GM23338 (cell line): ENCODE measurements around the gene PHRF1. TPM values are rescaled to one million over a fixed set of nuclear protein-coding genes. Genes with fewer than 3 reads are reported as not detected.

Source experiments
- CREB1 ChIP-seq: fragments of 250-450 bp; sonication (Bioruptor Pico); IDR thresholded peaks from 2 replicates; pipeline ENCODE4 v1.5.0; 2020; ENCODE audit warnings: low read depth, mild to moderate bottlenecking, moderate library complexity
- EZH2phosphoT487 ChIP-seq: fragments of 200-600 bp; sonication (generic); IDR thresholded peaks from one replicate; pipeline ENCODE4 v1.8.1; 2018; ENCODE audit warnings: antibody characterized with exemption; ENCODE audit not compliant: unreplicated experiment
- POLR2AphosphoS5 ChIP-seq: IDR thresholded peaks from 2 replicates; pipeline ENCODE4 v1.6.1; 2016; ENCODE audit warnings: antibody characterized with exemption, low read depth
- STAT1 ChIP-seq: IDR thresholded peaks from one replicate; pipeline ENCODE4 v1.6.1; 2016; ENCODE audit warnings: antibody characterized with exemption; ENCODE audit not compliant: unreplicated experiment
- ZNF331 ChIP-seq: fragments of 250-450 bp; sonication (Bioruptor Pico); IDR thresholded peaks from 2 replicates; pipeline ENCODE4 v1.5.0; 2020; ENCODE audit warnings: low read depth, mild to moderate bottlenecking, moderate library complexity
- polyA plus RNA-seq: library from polyadenylated mRNA; unstranded; fragments of >200 nt; fragmentation: Nextera tagmentation; extraction: Ambion mirVana; gene quantifications from 2 replicates; pipeline ENCODE4 v1.2.1, GENCODE V29; 2016
- total RNA-seq: library from RNA; depleted of rRNA; stranded (reverse); fragments of >200 nt; shearing (Covaris generic); gene quantifications from 2 replicates; pipeline ENCODE4 v1.2.3, GENCODE V29; 2014
- TF ChIP-seq, protein P1 (sequence below): fragments of 250-450 bp; sonication (Bioruptor Pico); IDR thresholded peaks from 2 replicates; pipeline ENCODE4 v1.5.0; 2020; ENCODE audit warnings: mild to moderate bottlenecking, moderate library complexity
- TF ChIP-seq, protein P2 (sequence below): IDR thresholded peaks from 2 replicates; pipeline ENCODE4 v1.6.1; 2016; ENCODE audit warnings: antibody characterized with exemption

The PHRF1 gene
- total and polyA plus RNA-seq, 2 experiments from 2014 or later: 11.0 to 45.9 TPM

DNA sequence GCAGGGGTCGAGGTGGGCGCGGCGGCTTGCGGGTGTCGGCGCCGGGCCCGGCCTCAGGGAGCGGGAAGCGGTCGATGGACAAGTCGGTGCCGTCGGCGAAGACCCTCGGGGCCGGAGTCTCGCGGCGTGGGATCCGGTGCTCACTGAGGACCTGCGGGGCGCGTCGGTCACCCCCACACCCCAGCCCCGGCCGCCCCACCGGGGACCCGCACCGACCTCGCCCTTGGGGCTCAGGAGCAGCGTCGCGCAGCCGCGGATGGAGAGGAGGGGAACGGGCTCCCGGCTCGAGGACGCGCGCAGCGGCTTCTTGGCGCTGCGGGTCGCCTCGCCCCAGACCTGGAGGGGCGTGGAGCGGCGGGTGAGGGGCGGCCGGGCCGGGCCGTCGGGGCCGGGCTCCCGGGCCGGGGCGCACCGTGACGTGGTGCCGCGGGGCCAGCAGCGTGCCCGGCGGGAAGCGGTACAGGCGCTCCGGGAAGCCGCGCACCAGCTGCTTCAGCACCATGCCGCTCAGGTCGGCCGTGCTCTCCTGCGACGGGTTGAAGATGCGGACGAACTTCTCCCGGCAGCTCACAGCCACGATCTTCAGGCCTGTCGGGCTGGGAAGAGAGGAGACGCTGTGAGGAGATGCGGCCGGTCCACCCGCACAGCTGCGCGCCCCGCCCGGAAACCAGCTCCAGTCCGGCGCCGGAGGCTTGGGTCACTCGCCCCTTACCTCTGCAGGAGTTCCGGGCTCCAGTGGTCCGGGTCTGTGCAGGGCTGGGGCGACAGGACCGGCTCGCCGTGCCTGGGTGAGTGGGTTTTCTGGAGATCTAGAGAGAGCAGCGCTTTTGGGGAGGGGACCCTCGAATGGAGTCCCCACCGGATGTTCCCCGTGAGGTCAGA is 20.2 kb upstream of the PHRF1 start (continued):
- TF ChIP-seq, protein P1, sequence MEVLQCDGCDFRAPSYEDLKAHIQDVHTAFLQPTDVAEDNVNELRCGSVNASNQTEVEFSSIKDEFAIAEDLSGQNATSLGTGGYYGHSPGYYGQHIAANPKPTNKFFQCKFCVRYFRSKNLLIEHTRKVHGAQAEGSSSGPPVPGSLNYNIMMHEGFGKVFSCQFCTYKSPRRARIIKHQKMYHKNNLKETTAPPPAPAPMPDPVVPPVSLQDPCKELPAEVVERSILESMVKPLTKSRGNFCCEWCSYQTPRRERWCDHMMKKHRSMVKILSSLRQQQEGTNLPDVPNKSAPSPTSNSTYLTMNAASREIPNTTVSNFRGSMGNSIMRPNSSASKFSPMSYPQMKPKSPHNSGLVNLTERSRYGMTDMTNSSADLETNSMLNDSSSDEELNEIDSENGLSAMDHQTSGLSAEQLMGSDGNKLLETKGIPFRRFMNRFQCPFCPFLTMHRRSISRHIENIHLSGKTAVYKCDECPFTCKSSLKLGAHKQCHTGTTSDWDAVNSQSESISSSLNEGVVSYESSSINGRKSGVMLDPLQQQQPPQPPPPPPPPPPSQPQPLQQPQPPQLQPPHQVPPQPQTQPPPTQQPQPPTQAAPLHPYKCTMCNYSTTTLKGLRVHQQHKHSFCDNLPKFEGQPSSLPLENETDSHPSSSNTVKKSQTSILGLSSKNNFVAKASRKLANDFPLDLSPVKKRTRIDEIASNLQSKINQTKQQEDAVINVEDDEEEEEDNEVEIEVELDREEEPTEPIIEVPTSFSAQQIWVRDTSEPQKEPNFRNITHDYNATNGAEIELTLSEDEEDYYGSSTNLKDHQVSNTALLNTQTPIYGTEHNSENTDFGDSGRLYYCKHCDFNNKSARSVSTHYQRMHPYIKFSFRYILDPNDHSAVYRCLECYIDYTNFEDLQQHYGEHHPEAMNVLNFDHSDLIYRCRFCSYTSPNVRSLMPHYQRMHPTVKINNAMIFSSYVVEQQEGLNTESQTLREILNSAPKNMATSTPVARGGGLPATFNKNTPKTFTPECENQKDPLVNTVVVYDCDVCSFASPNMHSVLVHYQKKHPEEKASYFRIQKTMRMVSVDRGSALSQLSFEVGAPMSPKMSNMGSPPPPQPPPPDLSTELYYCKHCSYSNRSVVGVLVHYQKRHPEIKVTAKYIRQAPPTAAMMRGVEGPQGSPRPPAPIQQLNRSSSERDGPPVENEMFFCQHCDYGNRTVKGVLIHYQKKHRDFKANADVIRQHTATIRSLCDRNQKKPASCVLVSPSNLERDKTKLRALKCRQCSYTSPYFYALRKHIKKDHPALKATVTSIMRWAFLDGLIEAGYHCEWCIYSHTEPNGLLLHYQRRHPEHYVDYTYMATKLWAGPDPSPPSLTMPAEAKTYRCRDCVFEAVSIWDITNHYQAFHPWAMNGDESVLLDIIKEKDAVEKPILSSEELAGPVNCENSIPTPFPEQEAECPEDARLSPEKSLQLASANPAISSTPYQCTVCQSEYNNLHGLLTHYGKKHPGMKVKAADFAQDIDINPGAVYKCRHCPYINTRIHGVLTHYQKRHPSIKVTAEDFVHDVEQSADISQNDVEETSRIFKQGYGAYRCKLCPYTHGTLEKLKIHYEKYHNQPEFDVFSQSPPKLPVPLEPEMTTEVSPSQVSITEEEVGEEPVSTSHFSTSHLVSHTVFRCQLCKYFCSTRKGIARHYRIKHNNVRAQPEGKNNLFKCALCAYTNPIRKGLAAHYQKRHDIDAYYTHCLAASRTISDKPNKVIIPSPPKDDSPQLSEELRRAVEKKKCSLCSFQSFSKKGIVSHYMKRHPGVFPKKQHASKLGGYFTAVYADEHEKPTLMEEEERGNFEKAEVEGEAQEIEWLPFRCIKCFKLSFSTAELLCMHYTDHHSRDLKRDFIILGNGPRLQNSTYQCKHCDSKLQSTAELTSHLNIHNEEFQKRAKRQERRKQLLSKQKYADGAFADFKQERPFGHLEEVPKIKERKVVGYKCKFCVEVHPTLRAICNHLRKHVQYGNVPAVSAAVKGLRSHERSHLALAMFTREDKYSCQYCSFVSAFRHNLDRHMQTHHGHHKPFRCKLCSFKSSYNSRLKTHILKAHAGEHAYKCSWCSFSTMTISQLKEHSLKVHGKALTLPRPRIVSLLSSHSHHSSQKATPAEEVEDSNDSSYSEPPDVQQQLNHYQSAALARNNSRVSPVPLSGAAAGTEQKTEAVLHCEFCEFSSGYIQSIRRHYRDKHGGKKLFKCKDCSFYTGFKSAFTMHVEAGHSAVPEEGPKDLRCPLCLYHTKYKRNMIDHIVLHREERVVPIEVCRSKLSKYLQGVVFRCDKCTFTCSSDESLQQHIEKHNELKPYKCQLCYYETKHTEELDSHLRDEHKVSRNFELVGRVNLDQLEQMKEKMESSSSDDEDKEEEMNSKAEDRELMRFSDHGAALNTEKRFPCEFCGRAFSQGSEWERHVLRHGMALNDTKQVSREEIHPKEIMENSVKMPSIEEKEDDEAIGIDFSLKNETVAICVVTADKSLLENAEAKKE: no peak
- no peak for TF ChIP-seq CREB1 (CRISPR knock-in tag)
- TF ChIP-seq, protein P2, sequence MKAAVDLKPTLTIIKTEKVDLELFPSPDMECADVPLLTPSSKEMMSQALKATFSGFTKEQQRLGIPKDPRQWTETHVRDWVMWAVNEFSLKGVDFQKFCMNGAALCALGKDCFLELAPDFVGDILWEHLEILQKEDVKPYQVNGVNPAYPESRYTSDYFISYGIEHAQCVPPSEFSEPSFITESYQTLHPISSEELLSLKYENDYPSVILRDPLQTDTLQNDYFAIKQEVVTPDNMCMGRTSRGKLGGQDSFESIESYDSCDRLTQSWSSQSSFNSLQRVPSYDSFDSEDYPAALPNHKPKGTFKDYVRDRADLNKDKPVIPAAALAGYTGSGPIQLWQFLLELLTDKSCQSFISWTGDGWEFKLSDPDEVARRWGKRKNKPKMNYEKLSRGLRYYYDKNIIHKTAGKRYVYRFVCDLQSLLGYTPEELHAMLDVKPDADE: no peak
- no peak for TF ChIP-seq ZNF331 (CRISPR knock-in tag)
- TF ChIP-seq POLR2AphosphoS5: 0 out of 2 replicates have a peak, but pooled peaks have one; percentile 22
- no peak for TF ChIP-seq EZH2phosphoT487
- TF ChIP-seq STAT1: no peak
